Keratinocyte (primary cell): Measurements from ENCODE around the gene INAFM1. TPM values are rescaled to one million over a fixed set of nuclear protein-coding genes. Genes with fewer than 3 reads are reported as not detected.

Experiments
- DNase-seq: peaks from one replicate; pipeline ENCODE4 v3.0.0-alpha.2; 2011; ENCODE audit warnings: low read depth, missing footprints, low spot score
- FAIRE-seq: peaks from 2 replicates; lab custom pipeline; 2011; peaks lifted over from hg19 to GRCh38; lab: Jason Lieb, UNC
- H2AFZ ChIP-seq: 2 replicates; pipeline ENCODE4 v1.6.0; 2012; ENCODE audit warnings: low read length, control low read depth, inconsistent platforms; ENCODE audit not compliant: control insufficient read depth
- H3K27ac ChIP-seq: 2 replicates; pipeline ENCODE4 v1.5.1; 2011; ENCODE audit warnings: low read length; ENCODE audit not compliant: control insufficient read depth, insufficient read depth
- H3K27me3 ChIP-seq: 3 replicates; pipeline ENCODE4 v1.6.0; 2011; ENCODE audit warnings: low read length; ENCODE audit not compliant: control insufficient read depth, insufficient read depth; ENCODE audit errors: extremely low read depth
- H3K36me3 ChIP-seq, 2 experiments: 2 replicates in 1 of 2; 3 replicates in 1 of 2; pipeline ENCODE4 v1.5.1; 2011; ENCODE audit warnings: low read length in 2 of 2, mild to moderate bottlenecking in 1 of 2; ENCODE audit not compliant: control insufficient read depth in 2 of 2, insufficient read depth in 2 of 2; ENCODE audit errors: extremely low read depth in 1 of 2
- H3K4me1 ChIP-seq: 3 replicates; pipeline ENCODE4 v1.5.1; 2011; ENCODE audit warnings: low read length; ENCODE audit not compliant: control insufficient read depth, insufficient read depth; ENCODE audit errors: extremely low read depth
- H3K4me2 ChIP-seq: 3 replicates; pipeline ENCODE4 v1.6.0; 2011; ENCODE audit warnings: low read depth, low read length; ENCODE audit not compliant: control insufficient read depth, insufficient read depth; ENCODE audit errors: extremely low read depth
- H3K4me3 ChIP-seq, 3 experiments: fragments of 200-600 bp in 1 of 3; sonication (generic) in 1 of 3; 2 replicates in 2 of 3; 3 replicates in 1 of 3; pipeline ENCODE4 v1.5.1; 2011 to 2016; ENCODE audit warnings: low read length in 3 of 3, mild to moderate bottlenecking in 3 of 3, control low read depth in 2 of 3, inconsistent platforms in 1 of 3, low read depth in 1 of 3, mixed read lengths in 1 of 3, mixed run types in 1 of 3, moderate library complexity in 1 of 3; ENCODE audit not compliant: control insufficient read depth in 2 of 3, insufficient read depth in 2 of 3; ENCODE audit errors: extremely low read depth in 1 of 3
- H3K79me2 ChIP-seq: 2 replicates; pipeline ENCODE4 v1.6.0; 2012; ENCODE audit warnings: low read length; ENCODE audit not compliant: control insufficient read depth, insufficient read depth
- H3K9ac ChIP-seq: 3 replicates; pipeline ENCODE4 v1.6.0; 2011; ENCODE audit warnings: low read length; ENCODE audit not compliant: control insufficient read depth, insufficient read depth; ENCODE audit errors: extremely low read depth
- H3K9me1 ChIP-seq: 3 replicates; pipeline ENCODE4 v1.6.0; 2011; ENCODE audit warnings: low read length; ENCODE audit not compliant: control insufficient read depth, insufficient read depth; ENCODE audit errors: extremely low read depth
- H3K9me3 ChIP-seq: 2 replicates; pipeline ENCODE4 v1.5.1; 2012; ENCODE audit warnings: low read depth, low read length; ENCODE audit not compliant: control insufficient read depth
- H4K20me1 ChIP-seq: 3 replicates; pipeline ENCODE4 v1.6.0; 2011; ENCODE audit warnings: low read length; ENCODE audit not compliant: control insufficient read depth, insufficient read depth; ENCODE audit errors: extremely low read depth
- EZH2 ChIP-seq: IDR thresholded peaks from one replicate; pipeline ENCODE4 v1.6.1; 2012; ENCODE audit warnings: inconsistent platforms, mild to moderate bottlenecking, low read length, moderate library complexity
- dilution Hi-C: fragments of 300-500 bp; cut with MboI; formaldehyde crosslinking; loops from one replicate; pipeline ENCODE4 v1.7.0; 2020; ENCODE audit warnings: low sequenced_read_pairs; ENCODE audit not compliant: extremely low pct_ligation_motif_present
- polyA plus RNA-seq, 5 experiments: library from polyadenylated mRNA; depleted of rRNA in 3 of 5; stranded (reverse) in 3 of 5; stranded (forward) in 1 of 5; unstranded in 1 of 5; fragments of >200 nt; gene quantifications; 1 replicate in 1 of 5; 2 replicates in 3 of 5; 3 replicates in 1 of 5; pipeline versions ENCODE4 v1.2.1 to v1.2.3, GENCODE V29; 2011 to 2012; ENCODE audit warnings: missing spikeins in 2 of 5, low read depth in 1 of 5, low replicate concordance in 1 of 5
- TF ChIP-seq, protein P1 (sequence below), 3 experiments: IDR thresholded peaks in 1 of 3; conservative IDR thresholded peaks in 1 of 3; optimal IDR thresholded peaks in 1 of 3; 2 replicates in 2 of 3; 3 replicates in 1 of 3; pipeline versions ENCODE3 to v1.5.1; 2011; ENCODE audit warnings: low read length in 3 of 3, mild to moderate bottlenecking in 3 of 3, moderate library complexity in 2 of 3, control low read depth in 1 of 3, inconsistent platforms in 1 of 3; ENCODE audit not compliant: insufficient read depth in 2 of 3; ENCODE audit errors: extremely low read depth in 1 of 3

Gene INAFM1
- polyA plus RNA-seq, 1 donor (not counting 4 experiments of a cell fraction or from before 2014, with no cell fraction given) = 0.35 TPM

DNA sequence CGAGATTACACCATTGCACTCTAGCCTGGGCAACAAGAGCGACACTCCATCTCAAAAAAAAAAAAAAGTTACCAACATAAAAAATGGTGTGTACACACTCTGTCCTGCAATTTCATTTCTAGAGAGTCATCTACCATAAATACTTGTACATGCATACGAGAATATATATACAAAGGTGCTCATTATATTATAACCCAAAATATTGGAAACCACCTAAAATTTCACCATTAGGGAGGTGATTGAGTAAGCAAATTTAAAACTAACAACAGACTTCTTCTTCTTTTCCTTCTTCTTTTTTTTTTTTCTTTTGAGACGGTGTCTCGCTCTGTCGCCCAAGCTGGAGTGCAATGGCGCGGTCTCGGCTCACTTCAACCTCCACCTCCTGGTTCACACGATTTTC lies 27.6 kb downstream of the INAFM1 start:
- H3K9me1 ChIP-seq = no peaks in the 10 kb centered on the region
- DNase-seq = no peak
- no peak overlapping the region for H3K4me2 ChIP-seq
- no peaks in the 10 kb centered on the region for H4K20me1 ChIP-seq
- no peaks in the 10 kb centered on the region for H3K27me3 ChIP-seq
- dilution Hi-C loops = no loop called here
- no peaks in the 10 kb centered on the region for H3K9me3 ChIP-seq
- TF ChIP-seq, protein P1, sequence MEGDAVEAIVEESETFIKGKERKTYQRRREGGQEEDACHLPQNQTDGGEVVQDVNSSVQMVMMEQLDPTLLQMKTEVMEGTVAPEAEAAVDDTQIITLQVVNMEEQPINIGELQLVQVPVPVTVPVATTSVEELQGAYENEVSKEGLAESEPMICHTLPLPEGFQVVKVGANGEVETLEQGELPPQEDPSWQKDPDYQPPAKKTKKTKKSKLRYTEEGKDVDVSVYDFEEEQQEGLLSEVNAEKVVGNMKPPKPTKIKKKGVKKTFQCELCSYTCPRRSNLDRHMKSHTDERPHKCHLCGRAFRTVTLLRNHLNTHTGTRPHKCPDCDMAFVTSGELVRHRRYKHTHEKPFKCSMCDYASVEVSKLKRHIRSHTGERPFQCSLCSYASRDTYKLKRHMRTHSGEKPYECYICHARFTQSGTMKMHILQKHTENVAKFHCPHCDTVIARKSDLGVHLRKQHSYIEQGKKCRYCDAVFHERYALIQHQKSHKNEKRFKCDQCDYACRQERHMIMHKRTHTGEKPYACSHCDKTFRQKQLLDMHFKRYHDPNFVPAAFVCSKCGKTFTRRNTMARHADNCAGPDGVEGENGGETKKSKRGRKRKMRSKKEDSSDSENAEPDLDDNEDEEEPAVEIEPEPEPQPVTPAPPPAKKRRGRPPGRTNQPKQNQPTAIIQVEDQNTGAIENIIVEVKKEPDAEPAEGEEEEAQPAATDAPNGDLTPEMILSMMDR (optimal IDR thresholded peaks at IDR 0.05 in 1 of 3, IDR thresholded peaks at IDR 0.05 in 1 of 3, conservative IDR thresholded peaks at IDR 0.05 in 1 of 3; ENCODE audit: extremely low read depth in 1 of 3, insufficient read depth in 2 of 3, low read length in 3 of 3) = no peak
- no peak for TF ChIP-seq EZH2
- no peaks in the 10 kb centered on the region for H3K36me3 ChIP-seq
- H2AFZ ChIP-seq = no peak overlapping the region
- H3K79me2 ChIP-seq = no peaks in the 10 kb centered on the region
- no peak overlapping the region for H3K4me3 ChIP-seq
- no peak for FAIRE-seq
- H3K9ac ChIP-seq = no peak overlapping the region
- no peak overlapping the region for H3K27ac ChIP-seq
- peaks cover 3% of the 10 kb centered on the region for H3K4me1 ChIP-seq

DNA sequence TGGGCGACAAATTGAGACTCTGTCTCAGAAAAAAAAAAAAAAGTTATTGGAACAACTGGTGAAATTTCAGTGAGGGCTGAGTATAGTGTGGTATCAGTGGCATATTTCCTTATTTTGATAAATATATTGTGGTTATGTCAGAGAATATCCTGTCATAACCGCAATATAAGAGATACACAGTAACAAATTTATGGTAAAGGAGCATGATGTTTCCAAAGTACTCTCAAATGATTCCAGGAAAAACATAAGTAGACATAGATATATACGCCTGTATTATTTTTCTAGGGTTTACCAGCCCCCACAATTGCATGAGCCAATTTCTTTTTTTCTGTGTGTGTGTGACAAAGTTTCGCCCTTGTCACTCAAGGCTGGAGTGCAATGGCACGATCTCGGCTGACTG lies 29.3 kb downstream of the INAFM1 start:
- Histone ChIP-seq H3K36me3 (no peaks in the 10 kb centered on the region), H3K4me2 (no peak overlapping the region), H3K9me3 (no peaks in the 10 kb centered on the region), H3K27ac (no peak overlapping the region), H3K27me3 (no peaks in the 10 kb centered on the region), H3K4me3 (no peak overlapping the region), H3K4me1 (peaks cover 3% of the 10 kb centered on the region), H3K9ac (no peak overlapping the region), H2AFZ (no peak overlapping the region), H3K9me1 (no peaks in the 10 kb centered on the region), H4K20me1 (no peaks in the 10 kb centered on the region), H3K79me2 (no peaks in the 10 kb centered on the region)
- no peak for TF ChIP-seq EZH2
- TF ChIP-seq, protein P1 (optimal IDR thresholded peaks at IDR 0.05 in 1 of 3, IDR thresholded peaks at IDR 0.05 in 1 of 3, conservative IDR thresholded peaks at IDR 0.05 in 1 of 3; ENCODE audit: extremely low read depth in 1 of 3, insufficient read depth in 2 of 3, low read length in 3 of 3) = no peak
- no peak for FAIRE-seq
- no peak for DNase-seq
- dilution Hi-C loops = no loop called here
